ENCODE measurements around the gene YJU2.
A peak's percentile ranks its signal among the peaks of the same experiment; 100 is the strongest.
"Not testable (repeated sequence)": the region's sequence is repeated elsewhere in the genome, so short reads cannot be mapped to it uniquely, and the experiment has no call there.

YJU2 gene

DNA sequence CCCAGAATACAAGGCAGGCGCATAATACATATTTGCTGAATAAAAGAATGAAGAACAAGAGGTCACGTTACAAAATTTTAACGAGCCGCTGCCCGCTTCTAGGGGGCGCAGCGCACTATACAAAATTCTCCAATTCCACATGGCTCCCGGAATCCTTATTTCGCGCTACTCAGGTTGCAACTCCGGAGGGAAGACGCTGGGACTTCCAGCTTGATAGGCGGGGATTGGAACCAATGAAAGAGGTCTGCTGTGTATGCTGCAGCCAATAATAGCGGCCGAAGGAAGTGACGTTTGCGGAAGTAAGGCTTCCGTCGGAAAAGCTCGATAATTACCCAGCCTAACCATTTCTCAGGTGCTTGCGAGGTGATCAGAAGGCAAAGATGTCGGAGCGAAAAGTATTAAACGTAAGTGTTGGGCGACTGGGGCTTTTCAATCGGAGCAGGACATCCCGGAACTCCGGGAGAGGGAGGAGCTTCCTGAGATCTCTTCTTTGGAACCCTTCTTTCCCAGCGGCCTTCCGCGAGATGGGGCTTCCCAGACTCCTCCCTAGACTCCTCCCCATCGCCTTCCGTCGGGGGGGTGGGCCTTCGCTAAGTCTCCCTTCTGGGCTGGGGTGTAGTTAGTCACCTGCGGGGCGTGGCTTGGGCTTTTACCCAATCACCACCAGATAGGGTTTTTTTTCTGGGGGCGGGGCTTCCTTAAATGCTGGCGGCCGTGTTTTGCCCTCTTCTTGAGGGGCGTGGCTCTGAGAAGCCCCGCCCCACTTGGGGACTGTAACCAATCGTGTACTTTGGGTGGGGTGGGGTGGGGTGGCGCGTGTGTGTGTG, at the start of gene YJU2:
Gene YJU2, plus strand, starts transcription at position 314 of the 827 bp plus-strand sequence. Its CDS starts 67 bp downstream, at position 381.
- peak; percentile 95 for DNase-seq

DNA sequence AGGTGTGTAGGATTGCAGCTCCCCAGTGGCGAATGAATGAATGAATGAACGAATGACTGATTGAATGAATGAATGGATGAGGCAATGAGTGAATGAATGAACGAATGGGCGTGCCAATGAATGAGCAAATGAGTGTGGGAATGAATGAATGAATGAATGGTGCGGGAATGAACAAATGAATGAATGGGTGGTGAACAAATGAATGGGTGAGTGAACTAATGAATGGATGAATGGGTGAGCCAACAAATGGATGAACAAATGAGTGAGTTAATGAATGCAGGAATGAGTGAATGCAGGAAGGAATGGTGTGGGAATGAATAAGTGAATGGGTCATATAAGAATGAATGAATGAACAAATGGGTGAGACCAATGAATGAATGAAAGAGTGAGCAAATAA, 49.7 kb upstream of the YJU2 start:
- no peak for DNase-seq

DNA sequence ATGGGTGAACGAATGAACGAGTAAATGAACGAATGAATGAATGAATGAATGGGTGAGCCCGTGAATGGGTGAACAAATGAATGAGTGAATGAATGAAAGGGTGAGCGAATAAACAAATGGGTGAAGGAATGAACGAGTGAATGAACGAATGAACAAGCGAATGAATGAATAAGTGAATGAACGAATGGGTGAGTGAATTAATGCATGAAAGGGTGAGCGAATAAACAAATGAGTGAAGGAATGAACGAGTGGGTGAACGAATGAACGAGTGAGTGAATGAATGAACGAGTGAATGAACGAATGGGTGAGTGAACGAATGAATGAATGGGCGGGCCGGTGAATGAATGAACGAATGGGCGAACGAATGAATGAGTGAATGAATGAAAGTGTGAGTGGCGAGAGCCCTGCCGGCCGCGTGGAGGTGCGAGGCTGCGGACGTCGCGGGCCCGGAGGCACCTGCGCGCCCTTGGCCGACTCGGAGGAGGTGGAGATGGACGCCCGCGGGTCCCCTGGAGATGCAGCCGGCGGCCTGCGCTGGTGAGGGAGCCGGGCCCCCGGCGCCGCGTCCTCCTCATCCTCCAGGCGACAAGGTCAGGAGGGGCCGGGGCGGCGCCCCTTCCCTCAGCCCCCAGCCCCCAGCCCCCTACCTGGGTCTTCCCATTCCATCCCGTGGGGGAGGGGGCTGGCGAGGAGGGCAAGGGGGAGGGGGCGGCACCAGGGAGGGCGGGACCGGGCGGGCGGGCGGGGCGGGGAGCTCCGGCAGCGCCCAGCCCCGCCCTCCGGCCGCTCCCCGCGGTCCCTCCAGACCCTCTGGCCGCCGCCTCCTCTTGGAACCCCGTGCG, 49.0 kb upstream of the YJU2 start:
- no peak for DNase-seq

DNA sequence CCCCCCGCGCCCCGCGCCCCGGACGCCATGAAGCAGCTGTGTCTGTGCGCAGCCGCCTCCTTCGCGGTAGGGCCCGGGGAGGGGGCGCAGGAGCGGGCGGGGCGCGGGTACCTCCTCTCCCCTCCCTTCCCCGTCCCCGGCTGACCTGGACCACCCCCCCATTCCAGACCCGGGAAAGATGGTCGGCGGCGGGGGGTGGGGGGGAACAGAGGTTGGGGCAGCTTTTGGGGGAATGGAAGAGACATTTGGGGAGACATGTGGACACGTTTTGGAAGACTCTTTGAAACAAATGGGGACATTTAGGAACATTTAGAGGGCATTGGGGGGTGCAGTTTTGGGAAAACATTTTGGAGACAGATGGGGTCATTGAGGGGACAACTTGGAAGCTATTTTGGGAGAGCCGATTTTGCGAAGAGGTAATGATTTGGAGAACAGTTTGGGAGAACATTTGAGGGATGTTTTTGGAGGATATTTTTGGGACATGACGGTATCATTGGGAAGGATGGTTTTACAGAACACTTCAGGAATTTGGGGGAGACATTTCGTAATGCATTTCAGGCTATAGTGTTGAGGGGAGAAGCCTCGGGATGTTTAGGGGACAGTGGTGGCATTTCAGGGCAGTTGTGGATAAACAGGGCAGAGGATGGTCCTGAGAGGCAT, 48.3 kb upstream of the YJU2 start:
- DNase-seq = no peak

DNA sequence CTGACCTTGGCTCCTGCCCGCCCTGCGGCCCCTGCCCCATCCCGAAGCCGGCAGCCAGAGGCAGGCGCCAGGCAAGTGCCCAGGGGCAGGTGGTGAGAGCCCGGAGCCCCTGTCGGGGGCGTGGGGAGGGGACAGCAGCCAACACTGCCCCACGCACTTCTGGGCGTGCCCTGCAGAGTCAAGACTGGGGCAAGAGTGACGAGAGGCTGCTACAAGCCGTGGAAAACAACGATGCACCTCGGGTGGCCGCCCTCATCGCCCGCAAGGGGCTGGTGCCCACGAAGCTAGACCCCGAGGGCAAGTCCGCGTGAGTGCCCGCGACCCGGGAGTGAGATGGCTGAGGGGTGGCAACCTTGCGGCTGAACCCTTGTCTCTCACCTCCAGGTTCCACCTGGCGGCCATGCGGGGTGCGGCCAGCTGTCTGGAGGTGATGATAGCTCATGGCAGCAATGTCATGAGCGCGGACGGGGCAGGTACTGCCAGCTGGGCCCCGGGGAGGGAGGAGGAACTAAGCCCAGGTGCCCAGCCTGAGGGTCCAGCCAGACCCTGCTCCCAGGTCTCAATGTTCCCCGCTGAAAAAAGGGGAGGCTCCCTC, 47.1 kb upstream of the YJU2 start:
- no peak for DNase-seq

DNA sequence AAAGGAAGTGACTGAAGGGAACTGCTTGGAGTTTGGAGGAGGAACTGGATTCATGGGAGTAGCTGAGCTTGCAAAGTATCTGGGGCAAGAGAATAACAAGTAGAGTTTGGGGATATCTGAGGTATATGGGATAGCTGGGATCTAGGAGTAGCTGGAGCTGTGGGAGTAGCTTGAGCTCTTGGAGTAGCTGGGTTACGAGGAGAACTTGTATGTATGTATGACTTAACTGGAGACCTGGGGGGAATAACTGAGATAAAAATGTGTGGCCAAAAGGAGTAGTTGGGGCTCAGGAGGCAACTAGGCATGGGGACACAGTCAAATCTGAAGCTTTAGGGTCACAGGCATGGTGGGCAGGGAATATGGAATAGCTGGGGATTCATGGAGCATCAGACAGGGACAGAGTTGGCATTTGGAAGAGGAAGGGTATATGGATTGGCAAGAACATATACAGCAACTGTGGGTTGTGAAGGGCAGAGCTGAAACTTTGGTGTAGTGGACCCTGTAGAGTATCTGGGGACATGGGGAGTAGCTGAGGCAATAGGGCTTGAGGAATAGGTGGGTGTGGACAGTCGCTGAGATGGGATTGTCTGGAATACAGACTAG, 45.8 kb upstream of the YJU2 start:
- DNase-seq = no peak

DNA sequence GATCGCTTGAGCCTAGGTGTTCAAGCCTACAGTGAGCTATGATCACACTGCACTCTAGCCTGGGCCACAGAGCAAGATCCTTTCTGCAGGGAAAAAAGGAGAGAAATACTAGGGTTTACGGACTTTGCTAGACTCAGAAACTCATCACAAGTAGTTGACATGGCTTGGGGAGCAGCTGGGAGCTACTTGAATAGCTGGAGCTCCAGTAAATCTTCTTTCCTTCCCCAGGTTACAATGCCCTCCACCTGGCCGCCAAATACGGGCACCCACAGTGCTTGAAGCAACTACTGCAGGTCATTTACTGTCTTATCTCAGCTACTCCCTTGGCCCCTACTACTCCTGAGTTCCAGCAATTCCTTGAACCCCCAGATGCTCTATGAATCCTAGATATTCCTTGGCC, 45.1 kb upstream of the YJU2 start:
- no peak for DNase-seq

DNA sequence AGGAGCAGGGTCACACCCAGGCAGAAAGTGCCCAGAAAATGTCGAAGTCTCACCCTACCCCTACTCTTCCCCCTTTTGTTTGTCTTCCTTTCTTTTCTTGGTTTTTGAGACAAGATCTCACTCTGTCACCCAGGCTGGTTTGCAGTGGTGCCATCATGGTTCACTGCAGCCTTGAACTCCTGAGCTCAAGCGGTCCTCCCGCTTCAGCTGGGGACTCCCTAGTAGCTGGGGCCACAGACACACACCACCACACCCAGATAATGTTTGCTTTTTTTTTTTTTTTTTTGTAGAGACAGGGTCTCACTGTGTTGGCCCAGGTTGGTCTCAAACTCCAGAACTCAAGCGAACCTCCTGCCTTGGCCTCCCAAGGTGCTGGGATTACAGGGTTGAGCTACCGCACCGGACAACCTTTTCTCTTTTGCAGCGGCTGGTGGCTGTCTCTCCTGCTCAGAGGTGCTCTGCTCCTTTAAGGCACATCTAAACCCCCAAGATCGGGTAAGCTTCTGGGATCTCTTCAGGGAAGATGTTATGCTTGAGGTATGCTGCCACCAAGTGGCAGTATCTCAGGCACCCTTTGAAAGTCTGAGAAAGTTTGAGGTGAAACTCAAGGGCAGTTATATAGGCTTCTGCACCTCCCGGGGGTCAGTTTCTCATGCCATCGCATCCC, 39.9 kb upstream of the YJU2 start:
- DNase-seq = no peak

DNA sequence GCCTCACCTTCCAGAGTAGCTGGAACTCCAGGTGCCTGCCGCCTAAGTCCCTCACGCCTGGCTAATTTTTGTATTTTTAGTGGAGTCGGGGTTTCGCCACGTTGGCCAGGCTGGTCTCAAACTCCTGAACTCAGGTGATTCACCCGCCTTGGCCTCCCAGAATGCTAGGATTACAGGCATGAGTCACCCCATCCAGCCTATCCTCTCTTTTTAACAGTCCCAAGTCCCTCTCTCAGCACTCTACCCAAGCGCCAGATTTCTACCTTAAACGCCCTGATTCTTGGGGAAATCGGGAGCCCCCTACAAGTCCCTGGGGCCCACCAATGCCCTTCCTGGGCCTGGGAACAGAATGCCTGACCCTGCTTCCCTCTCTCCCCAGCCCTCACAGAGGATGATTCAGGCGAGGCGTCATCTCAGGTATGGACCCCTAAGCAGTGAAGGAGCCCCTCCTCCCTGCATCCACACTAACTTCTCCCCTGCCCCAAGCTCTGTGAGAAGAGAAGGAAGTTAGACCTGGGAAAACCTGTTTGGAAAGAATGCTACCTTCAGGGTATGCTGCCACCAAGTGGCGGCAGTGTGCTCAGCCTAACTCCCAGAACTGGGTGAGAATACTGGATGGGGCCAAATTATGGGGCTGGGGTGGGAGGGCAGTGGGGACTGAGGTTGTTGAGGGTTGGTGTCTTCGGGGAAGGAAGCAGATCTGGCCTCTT, 38.3 kb upstream of the YJU2 start:
- DNase-seq = no peak

DNA sequence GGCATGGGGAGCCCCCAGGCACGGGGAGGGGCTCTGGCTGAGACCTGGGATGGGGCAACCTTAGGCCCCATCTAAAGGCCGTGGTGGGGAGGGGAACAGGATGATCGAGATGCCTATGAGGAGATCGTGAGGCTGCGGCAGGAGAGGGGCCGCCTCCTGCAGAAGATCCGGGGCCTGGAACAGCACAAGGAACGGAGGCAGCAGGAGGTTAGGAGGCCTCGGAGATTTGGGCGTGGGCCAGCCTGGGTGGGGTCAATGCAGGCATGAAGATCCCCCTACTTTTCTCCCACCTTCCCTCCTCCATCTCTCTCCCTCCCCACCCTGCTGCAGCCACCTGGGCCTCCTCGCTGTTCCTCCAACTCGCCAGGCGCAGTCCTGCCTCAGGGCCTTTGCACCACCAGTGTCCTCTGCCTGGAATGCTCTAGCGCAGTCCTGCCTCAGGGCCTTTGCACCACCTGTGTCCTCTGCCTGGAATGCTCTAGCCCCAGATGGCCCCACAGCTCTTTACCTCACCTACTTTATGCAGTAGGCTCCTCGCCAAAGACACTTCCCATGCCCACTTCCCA, 36.6 kb upstream of the YJU2 start:
- no peak for DNase-seq

DNA sequence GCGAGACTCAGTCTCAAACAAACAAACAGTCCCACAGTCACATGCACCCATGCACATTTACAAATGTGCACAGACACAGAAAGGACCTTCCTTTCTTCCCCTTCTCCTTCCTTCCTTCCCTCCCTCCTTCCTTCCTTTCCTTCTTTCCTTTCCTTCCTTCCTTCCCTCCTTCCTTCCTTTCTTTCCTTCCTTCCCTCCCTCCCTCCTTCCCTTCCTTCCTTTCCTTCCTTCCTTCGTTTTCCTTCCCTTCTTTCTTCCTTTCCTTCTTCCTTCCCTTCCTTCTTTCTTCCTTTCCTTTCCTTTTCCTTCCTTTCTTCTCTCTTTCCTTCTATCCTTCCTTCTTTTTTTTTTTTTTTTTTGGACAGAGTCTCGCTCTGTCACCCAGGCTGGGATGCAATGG, 33.8 kb upstream of the YJU2 start:
- no peak for DNase-seq

DNA sequence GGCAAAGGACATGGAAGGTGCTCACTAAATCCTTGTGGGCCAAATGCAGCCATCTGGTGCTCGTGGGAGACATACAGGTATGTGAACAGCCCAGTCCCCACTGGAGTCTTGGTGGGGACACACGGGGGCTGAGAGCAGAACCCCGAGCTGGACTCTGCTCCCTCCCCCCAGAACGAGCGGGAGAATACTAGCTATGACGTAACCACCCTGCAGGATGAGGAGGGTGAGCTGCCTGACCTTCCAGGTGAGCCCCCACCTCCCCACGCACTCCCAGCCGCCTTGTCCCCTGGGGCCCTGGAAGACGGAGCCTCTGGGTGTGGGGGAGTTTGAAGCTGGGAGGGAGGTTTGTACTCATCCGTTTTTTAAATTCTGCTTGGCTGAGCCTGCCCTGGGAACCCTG, 31.1 kb upstream of the YJU2 start:
- no peak for DNase-seq

DNA sequence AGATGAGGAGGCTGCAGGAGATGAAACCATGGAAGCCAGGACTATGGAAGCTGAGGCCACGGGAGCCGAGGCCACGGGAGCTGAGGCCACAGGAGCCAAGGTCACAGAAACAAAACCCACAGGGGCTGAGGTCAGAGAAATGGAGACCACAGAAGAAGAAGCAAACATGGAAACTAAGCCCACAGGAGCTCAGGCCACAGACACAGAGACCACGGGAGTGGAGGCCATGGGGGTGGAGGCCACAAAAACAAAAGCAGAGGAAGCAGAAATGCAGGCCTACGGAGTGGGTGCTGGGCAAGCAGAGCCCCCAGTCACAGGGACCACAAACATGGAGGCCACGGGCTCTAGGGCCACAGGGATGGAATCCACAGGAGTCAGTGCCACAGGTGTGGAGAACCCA, 30.0 kb upstream of the YJU2 start:
- DNase-seq = no peak

DNA sequence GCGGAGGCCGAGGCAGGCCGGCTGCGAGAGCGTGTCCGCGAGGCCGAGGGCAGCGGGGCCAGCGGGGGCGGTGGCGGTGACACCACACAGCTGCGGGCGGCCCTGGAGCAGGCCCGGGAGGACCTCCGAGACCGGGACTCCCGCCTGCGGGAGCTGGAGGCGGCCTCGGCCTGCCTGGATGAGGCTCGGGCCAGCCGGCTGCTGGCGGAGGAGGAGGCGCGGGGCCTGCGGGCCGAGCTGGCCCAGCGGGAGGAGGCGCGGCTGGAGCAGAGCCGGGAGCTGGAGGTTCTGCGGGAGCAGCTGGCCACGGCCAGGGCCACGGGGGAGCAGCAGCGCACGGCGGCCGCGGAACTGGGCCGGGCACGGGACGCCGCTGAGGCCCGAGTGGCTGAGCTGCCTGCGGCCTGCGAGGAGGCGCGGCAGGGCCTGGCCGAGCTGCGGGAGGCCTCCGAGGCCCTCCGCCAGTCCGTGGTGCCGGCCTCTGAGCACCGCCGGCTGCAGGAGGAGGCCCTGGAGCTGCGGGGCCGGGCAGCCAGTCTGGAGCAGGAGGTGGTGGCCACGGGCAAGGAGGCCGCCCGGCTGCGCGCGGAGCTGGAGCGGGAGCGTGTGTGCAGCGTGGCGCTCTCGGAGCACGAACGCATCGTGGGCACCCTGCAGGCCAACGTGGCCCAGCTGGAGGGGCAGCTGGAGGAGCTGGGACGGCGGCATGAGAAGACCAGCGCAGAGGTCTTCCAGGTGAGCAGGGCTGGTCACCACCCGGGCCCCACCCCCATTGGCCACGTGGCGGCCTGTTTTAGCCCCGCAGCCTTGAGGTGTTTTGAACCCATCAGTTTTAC, 29.2 kb upstream of the YJU2 start:
- DNase-seq = no peak

DNA sequence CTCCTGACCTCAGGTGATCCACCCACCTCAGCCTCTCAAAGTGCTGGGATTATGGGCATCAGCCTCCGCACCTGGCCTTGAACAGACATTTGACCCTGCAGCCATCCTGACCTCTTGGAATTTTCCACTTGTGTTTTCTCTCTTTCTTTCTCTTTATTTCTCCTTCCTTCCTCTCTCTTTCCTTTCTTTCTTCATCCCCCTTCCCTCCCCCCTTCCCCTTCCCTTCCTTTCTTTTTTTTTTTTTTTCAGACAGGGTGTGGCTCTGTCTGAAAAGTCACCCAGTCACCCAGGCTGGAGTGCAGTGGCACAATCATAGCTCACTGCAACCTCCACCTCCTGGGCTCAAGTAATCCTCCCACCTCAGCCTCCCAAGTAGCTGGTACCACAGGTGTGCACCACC, 28.4 kb upstream of the YJU2 start:
- DNase-seq = not testable (repeated sequence)

DNA sequence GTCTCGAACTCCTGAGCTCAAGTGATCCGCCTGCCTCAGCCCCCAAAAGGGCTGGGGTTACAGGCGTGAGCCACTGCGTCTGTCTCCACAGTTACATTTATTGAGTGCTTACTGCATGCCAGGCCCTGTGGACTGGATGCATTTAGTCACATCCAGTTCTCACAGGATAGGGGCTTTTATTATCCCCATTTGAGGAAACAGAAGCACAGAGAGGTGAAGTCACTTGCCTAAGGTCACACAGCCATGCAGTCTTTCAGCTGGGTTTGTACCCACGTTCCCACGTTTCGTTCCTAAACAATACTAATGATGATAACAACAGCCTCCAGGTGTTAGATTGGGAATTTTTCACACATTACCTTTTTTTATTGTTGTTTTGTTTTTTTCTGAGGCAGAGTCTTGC, 26.7 kb upstream of the YJU2 start:
- DNase-seq = no peak

DNA sequence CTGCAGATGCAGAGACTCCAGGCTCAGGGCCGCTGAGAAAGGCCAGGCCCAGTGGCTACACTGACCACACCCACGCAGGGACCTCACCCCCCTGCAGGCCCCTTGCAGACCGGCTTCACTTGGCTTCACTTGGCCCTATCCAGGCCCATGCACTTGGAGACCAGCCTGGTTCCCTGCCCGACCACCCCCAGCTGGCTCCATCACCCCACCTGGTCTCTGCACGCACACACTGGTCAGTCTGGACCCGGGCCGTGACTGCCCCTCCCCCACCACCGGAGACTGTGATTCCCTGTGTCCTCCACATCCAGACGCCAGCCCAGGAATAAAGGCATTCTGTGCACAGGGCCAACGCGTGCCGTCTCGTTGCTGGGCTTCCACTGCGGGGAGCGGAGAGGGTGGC, 22.4 kb upstream of the YJU2 start:
- DNase-seq = no peak

DNA sequence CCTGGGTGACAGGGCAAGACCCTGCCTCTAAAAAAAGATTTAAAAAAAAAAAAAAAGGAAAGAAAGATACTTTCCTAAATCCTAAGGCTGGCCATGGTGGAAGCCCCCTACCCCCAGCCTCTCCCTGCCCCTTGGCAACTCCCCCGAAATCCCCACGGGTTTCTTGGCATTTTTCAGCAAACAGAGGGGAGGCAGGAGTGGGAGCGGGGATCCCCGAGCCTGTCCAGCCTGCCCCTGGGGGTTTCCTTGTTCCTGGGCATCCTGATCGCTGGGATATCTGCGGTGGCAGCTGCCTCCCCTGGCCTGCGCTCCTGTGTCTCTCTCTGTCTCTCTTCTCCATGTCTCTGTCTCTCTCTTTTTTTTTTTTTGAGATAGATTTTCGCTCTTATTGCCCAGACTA, 21.0 kb upstream of the YJU2 start:
- DNase-seq = no peak

DNA sequence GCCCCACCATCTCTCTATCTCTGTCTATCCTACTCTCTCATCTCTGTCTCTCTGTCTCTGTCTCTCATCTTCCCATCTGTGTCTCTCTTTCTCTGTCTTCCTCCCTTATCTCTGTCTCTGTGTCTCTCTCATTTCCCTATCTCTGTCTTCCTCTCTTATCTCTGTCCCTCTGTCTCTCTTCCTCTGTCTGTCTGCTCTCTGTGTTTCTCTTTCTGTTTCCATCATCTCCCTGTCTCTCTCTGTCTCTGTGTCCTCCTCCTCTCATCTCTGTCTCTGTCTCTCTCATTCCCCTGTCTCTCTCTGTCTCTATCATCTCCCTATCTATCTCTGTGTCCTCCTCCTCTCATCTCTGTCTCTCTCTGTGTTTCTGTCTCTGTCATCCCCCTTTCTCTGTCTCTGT, 19.1 kb upstream of the YJU2 start:
- DNase-seq = no peak

DNA sequence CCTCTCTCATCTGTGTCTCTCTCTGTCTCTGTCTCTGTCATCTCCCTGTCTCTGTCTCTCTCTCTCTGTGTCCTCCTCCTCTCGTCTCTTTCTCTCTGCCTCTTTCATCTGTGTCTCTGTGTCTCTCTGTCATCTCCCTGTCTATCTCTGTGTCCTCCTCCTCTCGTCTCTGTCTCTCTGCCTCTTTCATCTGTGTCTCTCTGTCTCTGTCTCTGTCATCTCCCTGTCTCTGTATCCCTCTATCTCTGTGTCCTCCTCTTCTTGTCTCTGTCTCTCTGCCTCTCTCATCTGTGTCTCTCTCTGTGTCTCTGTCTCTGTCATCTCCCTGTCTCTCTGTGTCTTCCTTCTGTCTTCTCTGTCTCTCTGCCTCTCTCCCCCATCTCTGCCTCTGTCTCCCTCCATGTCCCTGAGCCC, 18.1 kb upstream of the YJU2 start:
- no peak for DNase-seq
